GF-D8 (cell line): ENCODE data around the gene CATSPER2.
"Not testable (repeated sequence)": the region's sequence is repeated elsewhere in the genome, so short reads cannot be mapped to it uniquely, and the experiment has no call there.

Source experiments
- DNase-seq: peaks from one replicate; lab custom pipeline; 2025; lab: John Stamatoyannopoulos, UW

The CATSPER2 gene

GRCh38 chr15:43593328-43594190 lies 55.1 kb downstream of the CATSPER2 start, which contains the start of gene CKMT1B:
Gene CKMT1B, plus strand, starts transcription at chr15:43594027. Its CDS starts 192 bp downstream, at chr15:43594219.
- DNase-seq: not testable (repeated sequence)

GRCh38 chr15:43592841-43593240 lies 55.8 kb downstream of the CATSPER2 start:
- not testable (repeated sequence) for DNase-seq

- not testable (repeated sequence) for DNase-seq
Measured at GRCh38 chr15:43589778-43590466, 58.7 kb downstream of the CATSPER2 start, which contains the start of gene PPIP5K1. Gene PPIP5K1, minus strand, starts transcription at chr15:43590208. Its CDS starts 5,704 bp downstream, at chr15:43584504.
